ENCODE measurements around the gene CEBPG.

The CEBPG gene

GRCh38 chr19:33365691-33366090, 7.8 kb upstream of the CEBPG start:
- TF ChIP-seq CTCF (IDR thresholded peaks at IDR 0.05; ENCODE audit: low read depth, low read length): no peak
- no peak overlapping the region for H3K4me3 ChIP-seq (ENCODE audit: low read depth, low read length)

GRCh38 chr19:33366127-33366526, 7.4 kb upstream of the CEBPG start:
- H3K4me3 ChIP-seq (ENCODE audit: low read depth, low read length): no peak overlapping the region
- no peak for TF ChIP-seq CTCF (IDR thresholded peaks at IDR 0.05; ENCODE audit: low read depth, low read length)

- no peak for TF ChIP-seq CTCF (IDR thresholded peaks at IDR 0.05; ENCODE audit: low read depth, low read length)
- no peak overlapping the region for H3K4me3 ChIP-seq (ENCODE audit: low read depth, low read length)
Measured at GRCh38 chr19:33366897-33367296, 6.6 kb upstream of the CEBPG start.

- no peak overlapping the region for H3K4me3 ChIP-seq (ENCODE audit: low read depth, low read length)
- TF ChIP-seq CTCF (IDR thresholded peaks at IDR 0.05; ENCODE audit: low read depth, low read length): no peak
Measured at GRCh38 chr19:33368074-33368864, 5.2 kb upstream of the CEBPG start.

GRCh38 chr19:33370783-33371182, 2.7 kb upstream of the CEBPG start:
- no peak overlapping the region for H3K4me3 ChIP-seq (ENCODE audit: low read depth, low read length)
- no peak for TF ChIP-seq CTCF (IDR thresholded peaks at IDR 0.05; ENCODE audit: low read depth, low read length)

- TF ChIP-seq CTCF (IDR thresholded peaks at IDR 0.05; ENCODE audit: low read depth, low read length): no peak
- H3K4me3 ChIP-seq (ENCODE audit: low read depth, low read length): peak overlapping the region; percentile 81
Measured at GRCh38 chr19:33374236-33374714, 766 bp downstream of the CEBPG start.

- no peak for TF ChIP-seq CTCF (IDR thresholded peaks at IDR 0.05; ENCODE audit: low read depth, low read length)
- H3K4me3 ChIP-seq (ENCODE audit: low read depth, low read length): peak overlapping the region; percentile 81
Measured at GRCh38 chr19:33375156-33375836, 1.8 kb downstream of the CEBPG start.
